Endometrial microvascular endothelial cells (primary cell): ENCODE results near the gene SRSF4. TPM values are rescaled to one million over a fixed set of nuclear protein-coding genes. Genes with fewer than 3 reads are reported as not detected.
"Not testable (repeated sequence)": the region's sequence is repeated elsewhere in the genome, so short reads cannot be mapped to it uniquely, and the experiment has no call there.

ENCODE experiments used
- in situ Hi-C: cut with HindIII; loops from 2 replicates; pipeline ENCODE4 v1.10.0; 2017; ENCODE audit warnings: low sequenced_read_pairs, low pct_unique_long_range_greater_than_20kb; ENCODE audit errors: inconsistent ontology term
- total RNA-seq: library from RNA; depleted of rRNA; stranded (reverse); fragments of >200 nt; gene quantifications from one replicate; pipeline ENCODE4 v1.2.3, GENCODE V29; 2015; ENCODE audit errors: inconsistent ontology term

The SRSF4 gene
- total RNA-seq, 1 donor from 2014 or later: 33.2 TPM

DNA sequence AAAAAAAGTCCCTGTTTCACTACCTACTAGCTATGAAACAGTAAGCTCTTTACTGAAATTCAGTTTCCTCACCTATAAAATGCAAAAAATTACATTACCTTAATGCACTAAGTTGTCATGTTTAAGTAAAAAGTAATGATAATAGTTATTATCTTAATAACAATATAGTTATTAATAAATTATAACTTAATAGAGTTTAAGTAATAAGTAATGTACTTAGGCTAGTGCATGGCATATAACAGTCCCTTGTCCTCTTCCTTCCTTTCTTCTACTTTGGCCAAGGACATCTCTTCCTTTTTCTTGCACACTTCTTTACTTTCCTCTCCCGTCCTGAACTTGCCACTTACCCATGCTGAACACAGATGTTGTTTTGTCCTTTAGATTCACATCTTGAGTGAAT lies 67.0 kb downstream of the SRSF4 start:
- in situ Hi-C loops: no loop called here

DNA sequence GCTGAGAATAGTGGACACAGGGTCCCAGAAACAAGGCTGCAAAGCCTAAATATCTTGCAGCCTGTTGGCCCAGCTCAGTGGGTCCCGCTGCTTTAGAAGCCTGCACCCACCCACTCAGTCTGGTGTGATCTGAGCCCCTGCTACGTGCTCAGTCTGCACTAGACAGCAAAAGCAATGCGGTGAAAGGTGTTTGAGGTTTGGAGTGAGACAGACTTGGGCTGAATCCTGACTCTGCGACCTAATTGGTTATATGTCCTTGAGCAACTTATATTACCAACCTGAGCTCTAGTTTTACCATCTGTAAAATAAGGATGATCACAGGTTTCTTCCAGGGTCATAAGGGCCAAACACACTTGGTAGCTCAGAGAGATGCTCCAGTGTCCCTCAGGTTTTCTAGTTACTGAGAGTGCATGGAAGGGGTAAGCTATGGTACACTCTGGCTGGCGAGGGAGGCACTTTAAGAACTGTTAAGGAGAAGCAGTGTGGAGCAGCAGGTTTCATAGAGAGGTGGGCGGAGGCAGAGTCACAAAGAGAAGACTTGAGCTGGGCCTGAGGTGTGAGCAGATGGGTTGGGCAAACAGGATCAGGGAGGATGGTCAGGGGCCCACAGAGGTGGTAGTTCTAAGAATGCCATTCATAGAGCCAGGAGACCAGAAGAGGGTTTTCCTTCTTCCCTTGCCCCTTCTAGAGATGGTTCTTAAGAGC lies 68.1 kb downstream of the SRSF4 start:
- in situ Hi-C loops: no loop called here

- in situ Hi-C loops: no loop called here
These were observed 68.8 kb downstream of the SRSF4 start for GRCh38 chr1:29112705-29113412.

DNA sequence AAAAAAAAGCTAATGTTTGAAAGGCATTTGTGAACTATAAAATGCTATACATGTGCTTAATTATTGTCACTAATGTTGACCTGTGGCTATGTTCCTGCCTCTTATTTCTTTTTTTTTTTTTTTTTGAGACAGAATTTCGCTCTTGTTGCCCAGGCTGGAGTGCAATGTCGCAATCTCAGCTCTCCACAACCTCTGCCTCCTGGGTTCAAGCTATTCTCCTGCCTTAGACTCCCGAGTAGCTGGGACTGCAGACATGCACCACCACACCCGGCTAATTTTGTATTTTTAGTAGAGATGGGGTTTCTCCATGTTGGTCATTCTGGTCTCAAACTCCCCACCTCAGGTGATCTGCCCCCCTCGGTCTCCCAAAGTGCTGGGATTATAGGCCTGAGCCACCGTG lies 73.7 kb downstream of the SRSF4 start:
- in situ Hi-C loops: not testable (repeated sequence)

- in situ Hi-C loops: no loop called here
These were observed 75.9 kb downstream of the SRSF4 start for GRCh38 chr1:29105822-29106221.

- in situ Hi-C loops: no loop called here
These were observed 81.2 kb downstream of the SRSF4 start for GRCh38 chr1:29100487-29100886.

GRCh38 chr1:29099286-29099685 lies 82.4 kb downstream of the SRSF4 start:
- in situ Hi-C loops: no loop called here

Other genes starting within 250 kb of the SRSF4 start
- gene TMEM200B, start 58.0 kb downstream of the SRSF4 start, total RNA-seq: 2.7 TPM
- gene MECR, start 49.0 kb upstream of the SRSF4 start, total RNA-seq: 33.6 TPM
- gene PTPRU, start 54.6 kb upstream of the SRSF4 start, total RNA-seq: 6.1 TPM